GDM1 (cell line): ENCODE measurements around the gene MKI67.
A peak's percentile ranks its signal among the peaks of the same experiment; 100 is the strongest.
"Not testable (repeated sequence)": the region's sequence is repeated elsewhere in the genome, so short reads cannot be mapped to it uniquely, and the experiment has no call there.

Source experiments
- DNase-seq: peaks from one replicate; lab custom pipeline; 2025; lab: John Stamatoyannopoulos, UW

Gene MKI67, protein sequence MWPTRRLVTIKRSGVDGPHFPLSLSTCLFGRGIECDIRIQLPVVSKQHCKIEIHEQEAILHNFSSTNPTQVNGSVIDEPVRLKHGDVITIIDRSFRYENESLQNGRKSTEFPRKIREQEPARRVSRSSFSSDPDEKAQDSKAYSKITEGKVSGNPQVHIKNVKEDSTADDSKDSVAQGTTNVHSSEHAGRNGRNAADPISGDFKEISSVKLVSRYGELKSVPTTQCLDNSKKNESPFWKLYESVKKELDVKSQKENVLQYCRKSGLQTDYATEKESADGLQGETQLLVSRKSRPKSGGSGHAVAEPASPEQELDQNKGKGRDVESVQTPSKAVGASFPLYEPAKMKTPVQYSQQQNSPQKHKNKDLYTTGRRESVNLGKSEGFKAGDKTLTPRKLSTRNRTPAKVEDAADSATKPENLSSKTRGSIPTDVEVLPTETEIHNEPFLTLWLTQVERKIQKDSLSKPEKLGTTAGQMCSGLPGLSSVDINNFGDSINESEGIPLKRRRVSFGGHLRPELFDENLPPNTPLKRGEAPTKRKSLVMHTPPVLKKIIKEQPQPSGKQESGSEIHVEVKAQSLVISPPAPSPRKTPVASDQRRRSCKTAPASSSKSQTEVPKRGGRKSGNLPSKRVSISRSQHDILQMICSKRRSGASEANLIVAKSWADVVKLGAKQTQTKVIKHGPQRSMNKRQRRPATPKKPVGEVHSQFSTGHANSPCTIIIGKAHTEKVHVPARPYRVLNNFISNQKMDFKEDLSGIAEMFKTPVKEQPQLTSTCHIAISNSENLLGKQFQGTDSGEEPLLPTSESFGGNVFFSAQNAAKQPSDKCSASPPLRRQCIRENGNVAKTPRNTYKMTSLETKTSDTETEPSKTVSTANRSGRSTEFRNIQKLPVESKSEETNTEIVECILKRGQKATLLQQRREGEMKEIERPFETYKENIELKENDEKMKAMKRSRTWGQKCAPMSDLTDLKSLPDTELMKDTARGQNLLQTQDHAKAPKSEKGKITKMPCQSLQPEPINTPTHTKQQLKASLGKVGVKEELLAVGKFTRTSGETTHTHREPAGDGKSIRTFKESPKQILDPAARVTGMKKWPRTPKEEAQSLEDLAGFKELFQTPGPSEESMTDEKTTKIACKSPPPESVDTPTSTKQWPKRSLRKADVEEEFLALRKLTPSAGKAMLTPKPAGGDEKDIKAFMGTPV (N-terminal part only)

DNA sequence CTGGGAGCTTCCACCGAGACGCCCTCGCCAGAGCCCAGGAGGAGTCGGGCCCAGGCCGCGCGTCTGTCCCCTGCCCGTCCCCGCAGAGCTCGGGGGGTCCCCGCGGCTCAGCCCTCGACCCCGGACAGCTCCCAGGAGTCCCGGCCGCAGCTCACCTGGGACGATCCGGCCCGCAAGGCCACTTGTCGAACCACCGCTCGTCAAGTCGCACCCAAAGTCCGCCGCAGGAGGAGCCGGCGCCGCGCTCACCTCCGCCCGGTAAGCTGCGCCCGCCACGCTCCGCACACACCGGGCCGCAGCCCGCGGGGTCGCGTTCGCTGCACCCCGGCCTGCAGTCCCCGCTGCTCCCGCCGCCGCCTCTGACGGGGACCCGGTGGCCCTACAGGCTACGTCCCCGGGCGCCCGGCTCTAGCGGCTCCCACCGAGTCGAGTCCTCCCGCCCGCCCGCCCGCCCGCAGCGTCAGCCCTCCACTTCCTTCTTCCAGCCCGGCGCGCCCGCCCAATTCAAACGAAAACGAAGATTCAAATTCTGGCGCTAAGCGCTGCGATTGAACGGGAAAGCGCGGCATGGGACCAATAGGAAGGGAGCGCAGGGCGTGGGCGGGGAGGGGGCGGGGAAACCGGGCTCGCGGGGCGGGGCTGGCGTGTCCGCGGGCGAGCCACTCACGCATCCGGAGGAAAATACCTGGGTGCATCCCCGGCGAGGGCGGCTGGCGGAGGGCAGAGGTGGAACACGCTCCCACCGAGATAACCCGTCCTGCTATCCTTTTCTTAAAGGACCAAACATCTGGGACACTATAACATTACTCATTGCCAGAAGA is at the start of gene MKI67:
Gene MKI67, minus strand, starts transcription at position 480 of the 821 bp plus-strand sequence. CDS start 756 bp downstream, outside the sequence.
- DNase-seq = peak; percentile 90

DNA sequence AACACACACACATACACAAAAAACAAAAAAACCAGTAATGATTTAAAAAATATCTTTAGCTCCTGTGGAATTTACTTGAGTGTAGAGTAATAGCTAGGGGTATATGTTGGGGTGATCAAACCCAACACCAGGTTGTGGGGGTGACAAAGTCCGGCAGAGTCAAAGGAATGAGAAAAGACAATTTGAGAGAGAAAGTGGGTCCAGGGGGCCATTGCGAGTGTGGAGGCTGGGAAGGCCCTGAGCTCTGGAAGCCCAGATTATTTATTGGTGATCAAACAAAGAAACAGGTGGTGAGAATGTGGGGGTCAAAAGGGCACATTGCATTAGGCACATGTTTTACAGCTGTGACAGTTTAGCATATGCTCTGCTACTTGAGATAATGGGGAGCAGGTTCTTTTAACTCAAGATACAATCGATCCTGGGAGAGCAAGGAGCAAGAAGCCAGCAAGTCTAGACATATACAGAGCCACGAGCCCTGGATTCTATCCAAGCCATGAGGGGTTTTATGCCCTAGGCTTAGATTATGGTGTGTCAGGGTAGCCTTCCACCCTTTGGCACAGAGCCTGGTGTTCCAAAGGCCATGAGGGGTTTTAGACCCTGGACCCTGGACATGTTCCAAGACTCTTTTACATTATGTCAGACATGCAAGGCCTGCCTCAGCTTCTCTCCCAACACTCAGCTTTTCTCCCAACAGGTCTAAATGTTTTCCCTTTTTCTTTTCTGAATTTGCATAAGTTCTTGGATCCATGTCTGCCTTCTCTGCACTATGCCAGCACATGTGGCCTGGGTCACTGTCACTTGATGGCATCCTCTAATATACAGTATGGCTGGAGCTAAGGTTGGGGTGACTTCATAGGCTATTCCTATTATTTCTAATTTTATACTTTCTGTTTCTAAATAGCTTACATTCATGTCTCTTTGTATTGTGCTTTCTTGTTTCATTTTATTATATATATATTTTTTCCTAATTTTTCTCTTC is 48.6 kb upstream of the MKI67 start:
- no peak for DNase-seq

DNA sequence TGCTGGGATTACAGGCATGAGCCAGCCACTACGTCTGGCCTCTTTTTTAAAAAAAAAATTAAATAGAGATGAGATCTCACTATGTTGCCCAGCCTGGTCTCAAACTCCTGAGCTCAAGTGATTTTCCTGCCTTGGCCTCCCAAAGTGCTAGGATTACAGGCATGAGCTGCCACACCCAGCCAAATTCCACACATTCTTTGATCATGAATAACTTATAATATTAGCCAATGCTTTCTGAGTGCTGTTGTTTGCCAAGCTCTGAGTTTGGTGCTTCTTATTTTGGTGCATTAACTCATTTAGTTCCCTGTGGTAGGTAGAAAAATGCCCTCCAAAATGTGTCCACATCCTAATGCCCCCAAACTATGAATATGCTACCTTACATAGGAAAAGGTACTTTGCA is 47.2 kb upstream of the MKI67 start:
- DNase-seq = no peak

DNA sequence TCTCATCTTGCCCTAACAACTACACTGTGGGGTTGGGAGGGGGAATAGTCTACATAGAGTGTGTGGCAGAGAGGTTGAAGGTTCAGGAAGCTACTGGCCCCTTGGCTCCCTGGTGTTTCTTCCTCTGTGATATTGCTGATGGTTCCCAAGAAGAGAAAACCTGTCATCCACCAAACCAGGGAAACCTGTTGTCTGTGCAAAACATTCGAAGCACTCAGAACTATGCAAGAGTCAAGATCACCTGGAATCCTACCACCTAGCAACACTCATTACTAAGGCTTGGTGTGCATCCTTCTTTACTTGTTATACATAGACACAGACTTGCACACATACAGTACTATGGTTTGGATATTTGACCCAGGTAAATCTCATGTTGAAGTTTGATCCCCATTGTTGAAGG is 46.5 kb upstream of the MKI67 start:
- DNase-seq = no peak

GRCh38 chr10:128169811-128170379 is 43.7 kb upstream of the MKI67 start:
- DNase-seq = no peak

DNA sequence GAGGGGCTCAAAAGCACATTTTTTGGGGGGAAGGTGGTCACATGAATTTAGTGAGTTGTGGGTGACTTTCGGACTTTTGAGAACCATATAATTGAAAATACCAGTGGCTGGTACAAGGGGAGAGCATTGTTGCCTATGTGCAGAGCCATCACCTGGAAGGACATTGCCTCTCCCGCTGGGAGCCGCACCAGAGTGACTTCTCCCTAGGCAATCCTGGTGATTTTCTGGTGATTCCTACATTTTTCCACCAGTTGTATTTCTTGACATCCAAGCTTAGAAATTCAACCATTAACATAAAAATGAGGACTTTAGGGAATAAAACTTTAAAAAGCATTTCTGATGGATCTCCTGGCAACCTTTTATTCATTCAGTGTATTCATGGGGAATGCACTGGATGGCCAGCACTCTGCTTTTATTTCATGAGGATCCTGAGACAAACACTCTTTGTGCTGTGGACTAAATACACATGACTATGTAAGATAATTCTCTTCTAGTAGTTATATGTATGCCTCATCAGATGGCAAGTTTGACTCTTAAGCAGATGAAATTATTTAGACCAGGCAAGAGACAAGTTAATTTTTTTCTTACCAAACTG is 41.8 kb upstream of the MKI67 start:
- no peak for DNase-seq

DNA sequence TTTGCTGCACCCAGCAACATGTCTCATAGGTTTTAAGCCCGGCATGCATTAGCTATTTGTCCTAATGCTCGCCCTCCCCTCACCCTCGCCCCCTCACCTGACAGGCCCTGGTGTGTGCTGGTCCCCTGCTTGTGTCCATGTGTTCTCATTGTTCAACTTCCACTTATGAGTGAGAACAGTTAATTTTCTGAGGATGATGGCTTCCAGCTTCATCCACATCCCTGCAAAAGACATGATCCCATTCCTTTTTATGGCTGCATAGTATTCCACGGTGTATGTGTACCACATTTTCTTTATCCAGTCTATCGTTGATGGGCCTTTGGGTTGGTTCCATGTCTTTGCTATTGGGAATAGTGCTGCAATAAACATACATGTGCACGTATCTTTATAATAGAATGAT is 40.9 kb upstream of the MKI67 start:
- not testable (repeated sequence) for DNase-seq

GRCh38 chr10:128166151-128166550 is 39.9 kb upstream of the MKI67 start:
- no peak for DNase-seq

DNA sequence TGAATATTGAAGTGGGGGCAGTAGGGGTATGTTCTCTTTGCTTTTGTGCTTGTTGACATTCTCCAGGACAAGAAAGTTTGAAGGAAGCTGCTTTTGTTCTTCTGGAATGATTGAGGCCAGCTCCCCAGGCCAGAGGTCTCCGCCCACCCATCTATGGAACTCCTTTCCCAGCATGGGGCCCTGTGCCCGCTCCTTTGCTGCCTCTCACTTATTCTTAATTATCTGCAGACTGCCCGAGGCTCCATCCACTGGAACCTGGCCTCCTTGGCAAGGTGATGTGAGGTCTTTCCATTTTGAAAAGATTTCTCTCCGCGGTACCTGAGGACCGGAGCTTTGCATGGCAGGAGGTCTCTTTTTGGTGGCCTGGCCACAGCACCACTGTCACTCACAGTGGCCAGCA is 39.3 kb upstream of the MKI67 start:
- no peak for DNase-seq

DNA sequence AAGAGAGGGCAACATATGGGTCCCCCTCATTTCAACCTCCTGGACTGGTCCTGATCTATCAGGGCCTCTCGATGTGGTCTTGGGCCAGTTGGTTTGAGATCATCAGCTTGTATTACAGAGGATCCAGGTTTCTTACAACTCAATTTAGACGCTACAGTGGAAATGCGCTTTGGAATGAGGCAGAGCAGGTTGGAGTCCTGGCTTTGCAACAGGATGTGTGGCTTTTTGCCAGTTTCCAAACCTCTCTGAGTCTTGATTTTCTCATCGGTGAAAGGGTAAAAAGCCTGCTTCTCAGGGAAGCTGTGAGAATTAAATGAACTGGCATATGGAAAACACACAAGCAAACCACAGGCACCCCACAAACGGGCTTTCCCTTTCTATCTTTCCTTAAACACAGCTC is 37.5 kb upstream of the MKI67 start:
- DNase-seq = no peak

DNA sequence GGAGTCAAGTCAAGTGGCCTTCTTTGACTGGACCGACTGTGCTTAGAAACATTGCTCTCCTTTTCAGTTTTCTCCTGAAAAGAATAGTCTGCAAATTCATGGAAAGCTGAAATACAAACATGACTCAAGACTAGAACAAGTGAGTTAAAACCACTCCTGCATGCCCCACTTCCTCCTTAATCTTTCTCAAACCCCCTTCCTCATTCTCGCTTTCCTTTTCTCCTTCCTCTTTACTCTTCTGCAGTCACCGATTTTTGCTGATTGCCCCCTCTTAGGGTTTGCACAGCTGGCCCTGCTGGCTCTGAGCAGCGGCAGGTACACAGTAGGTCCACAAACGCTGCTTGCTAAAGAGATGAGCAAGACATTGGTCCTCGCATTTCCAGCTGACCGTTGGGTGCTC is 34.8 kb upstream of the MKI67 start:
- DNase-seq = no peak

GRCh38 chr10:128160297-128160711 is 34.1 kb upstream of the MKI67 start:
- DNase-seq = no peak

GRCh38 chr10:128158021-128158795 is 32.0 kb upstream of the MKI67 start:
- DNase-seq = no peak

GRCh38 chr10:128156999-128157755 is 31.0 kb upstream of the MKI67 start:
- DNase-seq = no peak

DNA sequence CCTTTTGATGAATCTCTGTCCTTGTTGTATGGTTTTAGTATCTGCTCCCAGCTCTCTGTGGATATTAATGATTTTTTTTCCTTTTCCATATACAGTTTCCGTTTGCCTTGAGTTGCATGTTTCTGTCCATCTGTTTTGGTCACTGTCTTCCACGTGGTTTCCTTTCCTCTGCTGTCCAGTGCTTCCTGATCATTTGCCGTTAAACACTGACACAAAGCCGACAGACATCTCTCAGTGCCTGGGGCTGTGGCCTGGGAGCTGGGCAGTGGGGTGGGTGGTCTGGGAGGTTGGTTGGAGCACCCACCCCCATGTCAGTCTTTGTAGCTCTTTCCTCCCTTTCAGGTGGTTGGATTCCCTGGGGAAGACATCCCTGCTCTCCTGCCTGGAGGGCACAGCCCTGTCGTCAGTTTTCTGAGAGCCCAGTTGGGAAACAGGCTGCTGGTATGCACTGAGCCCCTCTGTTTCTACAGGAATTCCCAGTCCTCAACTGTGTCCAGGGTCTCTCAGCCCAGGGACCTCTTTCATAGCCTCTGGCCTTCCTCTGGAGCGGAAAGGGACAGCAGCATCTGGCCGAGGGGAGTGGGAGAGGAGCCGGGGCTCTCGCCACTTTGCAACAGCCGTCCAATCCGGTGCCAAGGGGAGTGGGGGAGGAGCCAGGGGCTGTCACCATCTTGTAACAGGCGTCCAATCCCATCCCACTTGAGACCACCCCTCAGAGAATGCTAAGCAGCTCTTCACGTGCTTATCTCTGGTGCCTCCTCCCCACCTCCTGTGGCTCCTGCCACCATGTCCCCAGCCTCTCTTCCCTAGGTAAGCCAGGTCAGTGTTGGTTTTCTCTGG is 26.7 kb upstream of the MKI67 start:
- DNase-seq = no peak

DNA sequence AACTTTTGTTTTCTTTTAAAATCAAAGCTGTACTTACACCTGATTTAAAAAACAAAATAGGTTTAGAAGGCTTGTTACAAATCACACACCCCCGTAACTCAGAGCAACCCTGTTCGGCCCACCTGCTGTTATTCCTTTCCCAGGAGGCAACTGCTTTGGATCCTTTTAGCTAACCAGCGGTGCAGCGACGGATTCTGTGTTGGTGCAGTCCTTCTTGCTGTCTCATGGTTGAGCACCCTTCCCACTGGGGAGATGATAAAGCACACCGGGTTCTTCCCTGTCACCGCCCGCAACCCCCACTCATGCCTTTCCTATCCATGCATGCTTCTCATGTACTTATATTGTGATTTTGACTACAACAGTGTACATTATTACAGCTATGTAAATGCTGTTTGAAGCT is 24.8 kb upstream of the MKI67 start:
- DNase-seq = no peak

DNA sequence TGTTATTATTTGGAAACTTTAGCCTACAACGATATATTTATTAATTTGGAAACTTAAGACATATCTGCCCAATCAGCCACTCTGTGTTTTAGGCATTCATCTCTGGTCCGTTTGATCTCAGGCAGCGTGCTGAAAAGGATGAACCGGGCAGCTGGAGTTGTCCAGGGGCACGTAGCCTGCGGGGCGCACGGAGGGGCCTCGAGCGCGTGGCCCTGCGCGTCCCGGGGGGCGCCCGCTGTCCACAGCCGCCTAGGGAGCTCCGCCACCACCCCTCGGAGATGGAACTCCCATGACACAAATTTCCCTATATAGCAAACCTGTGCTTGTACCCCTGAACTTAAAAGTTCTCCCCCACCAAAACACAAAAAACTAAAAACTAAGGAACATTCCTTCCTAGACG is 24.3 kb upstream of the MKI67 start:
- no peak for DNase-seq
